Measurements from ENCODE around the gene WDR33.

DNA sequence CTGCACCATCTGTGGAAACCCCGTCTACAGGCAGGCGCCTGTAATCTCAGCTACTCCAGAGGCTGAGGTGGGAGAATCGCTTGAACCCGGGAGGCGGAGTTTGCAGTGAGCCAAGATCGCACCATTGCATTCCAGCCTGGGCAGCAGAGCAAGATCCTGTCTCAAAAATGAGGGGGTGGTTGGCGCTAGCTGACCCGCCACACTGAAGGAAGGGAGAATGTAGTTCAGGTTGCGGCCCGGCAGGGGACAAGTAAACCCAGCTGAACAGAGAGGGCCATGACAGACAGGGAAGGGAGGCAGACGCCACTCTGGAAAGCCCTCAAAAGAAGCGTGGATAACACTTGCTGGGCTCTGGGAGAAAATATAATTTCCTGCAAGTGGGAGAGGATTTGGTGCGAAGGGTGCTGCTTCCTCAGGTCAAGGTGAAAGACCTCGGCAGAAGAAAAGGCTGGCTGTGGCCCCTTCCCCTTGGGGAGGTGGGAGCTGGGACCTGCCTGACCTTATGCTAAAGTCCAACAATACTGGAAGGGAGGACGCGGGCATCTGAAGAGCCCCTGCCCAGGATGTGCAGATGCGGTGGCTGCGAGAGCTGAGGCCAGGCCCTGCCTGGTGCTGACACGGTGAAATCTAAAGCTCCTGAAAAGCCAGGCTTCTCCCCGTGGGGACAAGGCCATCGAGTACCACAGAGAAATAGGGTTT is 113.3 kb downstream of the WDR33 start:
- TF ChIP-seq POLR2A (IDR thresholded peaks at IDR 0.05; ENCODE audit: low read length) (no peak), GATA1 (IDR thresholded peaks at IDR 0.05; ENCODE audit: low read depth, low read length) (no peak)

Measured in erythroblast (primary cell).